ENCODE data around the gene CDX2.

The CDX2 gene

DNA sequence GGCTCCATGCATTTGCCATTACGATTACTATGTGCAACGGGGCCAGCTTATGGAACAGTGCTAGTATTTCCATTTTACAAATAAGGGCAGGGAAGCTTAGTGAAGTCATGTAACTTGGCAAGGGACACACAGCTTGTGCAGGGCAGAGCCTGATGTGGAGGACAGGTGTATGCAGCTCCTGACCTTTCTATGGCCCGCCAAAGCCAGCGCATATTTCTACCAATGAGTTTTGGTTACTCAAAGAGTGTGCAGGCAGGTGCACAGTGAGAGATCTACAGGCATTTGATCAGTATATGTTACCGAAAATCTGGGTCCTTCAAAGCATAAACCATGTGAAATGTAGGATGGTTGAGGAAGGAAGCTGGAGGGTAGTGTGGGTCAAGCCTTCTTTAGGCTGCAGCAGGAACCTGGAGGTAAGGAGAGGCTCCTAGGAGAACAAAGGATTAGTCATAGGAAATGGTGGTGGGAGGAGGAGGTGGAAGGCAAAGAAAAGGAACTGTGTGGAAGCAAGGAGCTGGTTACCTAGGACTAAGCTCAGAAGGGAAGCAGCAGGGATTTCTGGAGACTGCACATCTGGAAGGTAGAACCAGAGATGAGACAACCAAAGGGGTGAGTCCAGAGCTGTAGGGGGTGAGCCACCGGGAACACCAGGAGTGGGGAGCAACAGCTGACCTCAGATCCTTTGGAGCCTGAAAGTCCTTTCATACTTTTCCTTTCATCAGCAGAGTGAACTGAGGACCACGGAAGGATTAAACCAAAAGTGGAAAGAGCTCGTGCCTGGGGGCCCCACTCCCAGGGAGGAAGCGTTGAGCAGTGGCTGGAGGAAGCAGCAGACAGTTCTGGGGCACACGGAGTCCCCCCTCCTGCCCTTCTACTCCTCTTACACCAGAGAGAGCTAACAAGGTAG lies 53.6 kb downstream of the CDX2 start:
- DNase-seq = no peak

DNA sequence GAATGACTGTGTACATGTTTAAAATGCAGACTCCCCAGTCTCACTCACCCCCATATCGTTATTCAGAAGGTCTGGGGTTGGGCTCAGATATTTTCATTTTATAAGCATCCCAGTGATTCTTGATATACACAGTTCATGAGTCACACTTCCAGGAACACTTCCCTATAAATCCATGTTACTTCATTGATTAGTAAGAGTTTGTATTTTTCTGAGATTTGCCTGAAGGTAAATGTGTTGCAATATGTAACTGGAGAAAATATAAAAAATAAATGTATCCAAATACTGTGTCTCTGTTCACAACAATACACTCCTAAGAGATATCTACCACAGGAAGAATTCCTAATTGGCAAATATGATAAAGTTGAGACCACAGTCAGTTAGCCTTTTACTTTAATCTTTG lies 56.0 kb downstream of the CDX2 start:
- no peak for DNase-seq

DNA sequence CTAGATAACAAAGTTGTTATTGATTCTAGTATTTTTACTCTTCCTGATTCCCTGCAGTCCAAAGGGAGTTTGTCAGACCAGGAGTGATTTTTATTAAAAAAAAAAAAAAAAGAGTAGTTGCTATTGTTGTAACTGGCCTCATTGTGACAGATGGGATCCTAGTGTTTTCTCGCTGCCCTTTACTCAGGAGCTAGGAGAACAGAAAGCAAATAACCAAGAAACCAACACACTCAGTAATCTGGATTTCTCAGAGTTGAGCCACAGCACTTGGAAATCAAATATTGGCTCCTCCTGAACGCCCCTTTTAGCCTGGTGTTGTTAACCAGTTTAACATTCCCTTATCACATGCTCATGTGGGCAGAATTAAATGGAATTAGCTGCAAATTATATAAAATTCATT lies 57.6 kb downstream of the CDX2 start:
- no peak for DNase-seq

Data from activated CD4-positive, alpha-beta T cell treated with anti-CD3 and anti-CD28 coated beads for 48 hours (primary cell).